ENCODE data around the gene KIF4B.
A peak's percentile ranks its signal among the peaks of the same experiment; 100 is the strongest.
"Not testable (repeated sequence)": the region's sequence is repeated elsewhere in the genome, so short reads cannot be mapped to it uniquely, and the experiment has no call there.

KIF4B gene

DNA sequence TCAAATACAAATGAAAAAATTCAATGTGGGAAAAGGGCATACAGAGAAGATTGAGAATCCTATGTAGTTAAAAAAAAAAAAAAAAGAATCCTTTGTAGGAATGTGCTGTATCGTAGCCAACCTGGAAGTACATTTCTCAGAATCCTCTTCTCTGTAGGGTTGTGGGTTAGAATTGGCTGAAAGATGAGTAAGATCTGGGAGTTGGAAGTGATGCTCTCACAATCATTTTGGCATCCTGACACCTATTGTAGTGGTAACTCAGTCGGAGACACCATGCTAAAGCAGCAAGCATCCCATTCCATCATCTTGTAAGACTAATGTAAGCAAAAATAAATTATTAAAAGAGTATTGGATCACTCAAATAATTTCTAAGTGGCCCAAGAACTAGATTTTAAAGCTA, 42.1 kb upstream of the KIF4B start:
- TF ChIP-seq, protein P1, sequence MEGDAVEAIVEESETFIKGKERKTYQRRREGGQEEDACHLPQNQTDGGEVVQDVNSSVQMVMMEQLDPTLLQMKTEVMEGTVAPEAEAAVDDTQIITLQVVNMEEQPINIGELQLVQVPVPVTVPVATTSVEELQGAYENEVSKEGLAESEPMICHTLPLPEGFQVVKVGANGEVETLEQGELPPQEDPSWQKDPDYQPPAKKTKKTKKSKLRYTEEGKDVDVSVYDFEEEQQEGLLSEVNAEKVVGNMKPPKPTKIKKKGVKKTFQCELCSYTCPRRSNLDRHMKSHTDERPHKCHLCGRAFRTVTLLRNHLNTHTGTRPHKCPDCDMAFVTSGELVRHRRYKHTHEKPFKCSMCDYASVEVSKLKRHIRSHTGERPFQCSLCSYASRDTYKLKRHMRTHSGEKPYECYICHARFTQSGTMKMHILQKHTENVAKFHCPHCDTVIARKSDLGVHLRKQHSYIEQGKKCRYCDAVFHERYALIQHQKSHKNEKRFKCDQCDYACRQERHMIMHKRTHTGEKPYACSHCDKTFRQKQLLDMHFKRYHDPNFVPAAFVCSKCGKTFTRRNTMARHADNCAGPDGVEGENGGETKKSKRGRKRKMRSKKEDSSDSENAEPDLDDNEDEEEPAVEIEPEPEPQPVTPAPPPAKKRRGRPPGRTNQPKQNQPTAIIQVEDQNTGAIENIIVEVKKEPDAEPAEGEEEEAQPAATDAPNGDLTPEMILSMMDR (conservative IDR thresholded peaks at IDR 0.05; ENCODE audit: low read depth, low read length), result no peak
- no peak overlapping the region for H3K4me3 ChIP-seq (ENCODE audit: low read length)
- no peak for DNase-seq (ENCODE audit: low read depth)

DNA sequence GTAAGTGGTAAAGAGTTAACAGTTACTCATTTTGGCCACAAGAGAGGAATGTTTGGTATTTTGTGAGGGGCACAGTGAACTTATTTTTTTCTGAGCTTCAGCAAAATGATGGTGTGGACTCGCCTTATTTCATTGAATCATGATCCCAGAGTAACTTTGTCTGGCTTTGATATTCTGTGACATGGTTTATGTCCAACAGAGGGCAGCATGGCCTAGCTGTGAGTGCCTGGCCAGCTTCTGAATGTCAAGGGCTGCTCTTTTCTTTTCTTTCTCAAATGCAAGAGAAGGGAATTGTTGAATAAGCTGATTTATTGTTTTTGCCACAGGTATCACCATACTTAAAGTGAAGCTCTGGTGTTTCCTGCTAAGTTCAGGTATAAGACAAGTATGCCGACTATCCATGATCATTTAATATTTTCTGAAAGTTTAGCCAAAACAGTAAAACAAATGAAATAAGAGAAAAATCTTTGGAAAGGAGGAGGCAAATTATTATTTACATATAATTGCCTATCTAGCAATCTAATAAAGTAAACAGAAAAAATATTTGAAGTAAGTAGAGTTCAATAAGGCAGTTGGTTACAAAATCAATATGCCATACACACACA, 41.0 kb upstream of the KIF4B start:
- TF ChIP-seq, protein P1 (conservative IDR thresholded peaks at IDR 0.05; ENCODE audit: low read depth, low read length), result peak; percentile 82

DNA sequence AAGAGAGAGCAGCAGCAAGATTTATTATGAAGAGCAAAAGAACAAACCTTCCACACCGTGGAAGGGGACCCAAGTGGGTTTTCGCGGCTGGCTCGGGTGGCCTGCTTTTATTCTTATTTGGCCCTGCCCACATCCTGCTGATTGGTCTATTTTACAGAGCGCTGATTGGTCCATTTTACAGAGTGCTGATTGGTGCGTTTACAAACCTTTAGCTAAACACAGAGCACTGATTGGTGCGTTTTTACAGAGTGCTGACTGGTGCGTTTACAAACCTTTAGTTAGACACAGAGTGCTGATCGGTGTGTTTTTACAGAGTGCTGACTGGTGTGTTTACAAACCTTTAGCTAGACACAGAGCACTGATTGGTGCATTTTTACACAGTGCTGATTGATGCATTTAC, 37.5 kb upstream of the KIF4B start:
- DNase-seq (ENCODE audit: low read depth); H3K4me3 ChIP-seq (ENCODE audit: low read length): not testable (repeated sequence)

More for the DNA sequence above, 41.0 kb upstream of the KIF4B start:
- no peak overlapping the region for H3K4me3 ChIP-seq (ENCODE audit: low read length)
- DNase-seq (ENCODE audit: low read depth), result peak; percentile 8

DNA sequence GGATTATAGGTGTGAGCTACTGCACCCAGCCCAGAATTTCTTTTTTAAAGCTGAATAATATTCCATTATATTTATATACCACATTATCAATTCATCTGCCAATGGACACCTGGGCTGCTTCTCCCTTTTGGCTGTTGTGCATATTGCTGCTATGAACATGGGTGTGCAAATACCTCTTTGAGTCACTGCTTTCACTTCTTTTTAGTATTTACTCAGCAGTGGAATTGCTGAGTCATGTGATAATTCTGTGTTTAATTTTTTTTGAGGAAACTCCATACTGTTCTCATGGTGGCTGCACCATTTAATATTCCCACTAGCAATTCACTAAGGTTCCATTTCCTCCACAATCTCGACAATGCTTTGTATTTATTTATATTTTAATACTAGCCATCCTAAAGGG, 36.1 kb upstream of the KIF4B start:
- TF ChIP-seq, protein P1 (conservative IDR thresholded peaks at IDR 0.05; ENCODE audit: low read depth, low read length), result no peak

DNA sequence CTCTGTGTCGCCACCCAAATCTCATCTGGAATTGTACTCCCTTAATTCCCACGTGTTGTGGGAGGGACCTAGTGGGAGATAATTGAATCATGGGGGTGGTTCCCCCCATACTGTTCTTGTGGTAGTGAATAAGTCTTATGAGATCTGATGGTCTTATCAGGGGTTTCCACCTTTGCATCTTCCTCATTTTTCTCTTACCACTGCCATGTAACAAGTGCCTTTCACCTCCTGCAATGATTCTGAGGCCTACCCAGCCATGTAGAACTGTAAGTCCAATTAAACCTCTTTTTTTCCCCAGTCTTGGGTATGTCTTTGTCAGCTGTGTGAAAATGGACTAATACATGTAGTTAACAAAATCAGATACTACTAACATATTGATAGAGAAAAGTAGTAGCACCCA, 35.3 kb upstream of the KIF4B start:
- not testable (repeated sequence) for DNase-seq (ENCODE audit: low read depth); H3K4me3 ChIP-seq (ENCODE audit: low read length)

More for the DNA sequence above, 36.1 kb upstream of the KIF4B start:
- no peak overlapping the region for H3K4me3 ChIP-seq (ENCODE audit: low read length)
- DNase-seq (ENCODE audit: low read depth), result no peak

DNA sequence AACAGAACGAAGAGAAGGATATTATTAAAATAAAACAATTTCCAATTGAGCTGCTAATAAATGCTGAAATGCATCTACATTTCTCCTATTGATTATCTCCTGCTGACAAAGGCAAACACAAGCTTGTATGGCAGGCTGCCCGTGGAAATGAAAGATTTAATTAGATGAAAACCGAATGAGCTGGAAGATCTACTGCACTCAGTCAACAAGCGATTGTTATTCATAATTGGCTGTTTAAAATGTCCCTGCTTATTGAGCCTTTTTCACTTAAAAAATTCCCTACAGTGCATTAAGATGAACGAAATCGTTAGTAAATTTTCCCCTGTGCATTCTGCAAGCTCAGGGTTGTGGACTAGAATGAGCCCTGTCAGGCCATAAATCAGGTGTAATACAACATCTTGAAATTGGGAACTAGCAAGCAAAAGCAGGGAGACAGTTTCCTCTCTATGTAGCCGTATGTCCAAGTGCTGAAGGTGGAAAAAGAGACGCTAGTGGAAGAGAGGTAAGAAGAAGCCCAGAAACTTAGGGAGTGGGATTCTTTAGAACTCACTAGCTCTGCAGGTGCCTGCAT, 28.5 kb upstream of the KIF4B start:
- TF ChIP-seq, protein P1 (conservative IDR thresholded peaks at IDR 0.05; ENCODE audit: low read depth, low read length), result no peak
- no peak overlapping the region for H3K4me3 ChIP-seq (ENCODE audit: low read length)
- DNase-seq (ENCODE audit: low read depth), result no peak

DNA sequence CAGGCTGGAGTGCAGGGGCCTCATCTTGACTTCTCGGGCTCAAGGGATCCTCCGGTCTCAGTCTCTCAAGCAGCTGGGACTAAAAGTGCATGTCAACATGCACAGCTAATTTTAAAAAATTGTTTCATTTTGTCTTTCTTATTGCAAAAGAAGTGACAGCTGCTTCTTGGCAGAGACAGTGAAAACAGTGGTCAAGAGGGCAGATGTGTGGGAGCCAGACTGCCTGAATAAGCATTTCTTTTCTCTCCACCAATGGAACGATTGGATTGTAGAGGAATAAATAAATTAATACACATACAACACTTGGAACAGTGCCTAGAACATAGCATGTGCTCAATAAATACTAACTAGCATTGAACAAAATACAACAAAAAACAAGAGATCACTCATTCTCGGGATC, 27.4 kb upstream of the KIF4B start:
- TF ChIP-seq, protein P1 (conservative IDR thresholded peaks at IDR 0.05; ENCODE audit: low read depth, low read length), result no peak
- no peak overlapping the region for H3K4me3 ChIP-seq (ENCODE audit: low read length)
- no peak for DNase-seq (ENCODE audit: low read depth)

DNA sequence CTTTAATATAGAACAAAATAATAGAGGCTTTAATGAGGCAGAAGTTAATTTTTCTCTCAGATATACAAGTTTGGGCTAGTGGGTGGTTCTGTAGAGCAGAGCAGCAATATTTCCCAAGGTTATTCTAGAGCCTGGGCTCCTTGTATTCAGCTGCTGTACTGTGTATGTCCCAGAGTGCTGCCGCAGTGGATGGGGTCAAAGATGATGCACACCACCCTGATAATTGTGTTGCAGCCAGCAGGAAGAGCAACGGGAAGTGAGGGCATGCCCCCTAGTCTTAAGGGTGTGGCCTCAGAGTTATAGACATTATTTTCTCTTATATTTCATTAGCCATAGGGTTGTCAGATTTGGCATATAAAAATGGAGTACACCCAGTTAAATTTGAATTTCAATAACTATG, 23.9 kb upstream of the KIF4B start:
- TF ChIP-seq, protein P1 (conservative IDR thresholded peaks at IDR 0.05; ENCODE audit: low read depth, low read length), result no peak
- no peak for DNase-seq (ENCODE audit: low read depth)
- no peak overlapping the region for H3K4me3 ChIP-seq (ENCODE audit: low read length)
